H9 (cell line): Measurements from ENCODE around the gene SERPINE2. TPM values are rescaled to one million over a fixed set of nuclear protein-coding genes. Genes with fewer than 3 reads are reported as not detected.

ENCODE experiments used
- DNase-seq: peaks from one replicate; pipeline ENCODE4 v3.0.0-alpha.2; 2017
- H2AFZ ChIP-seq: one replicate; pipeline ENCODE4 v1.6.1; 2013; ENCODE audit warnings: mild to moderate bottlenecking, low read length, control low read depth, moderate library complexity
- H2AK5ac ChIP-seq: 2 replicates; pipeline ENCODE4 v1.6.1; 2013; ENCODE audit warnings: low read length, control low read depth, mixed read lengths; ENCODE audit not compliant: insufficient read length
- H2BK120ac ChIP-seq: one replicate; pipeline ENCODE4 v1.6.1; 2013; ENCODE audit warnings: low read depth, mild to moderate bottlenecking, low read length, control low read depth, inconsistent platforms; ENCODE audit not compliant: poor library complexity, severe bottlenecking
- H2BK12ac ChIP-seq: 2 replicates; pipeline ENCODE4 v1.6.1; 2013; ENCODE audit warnings: low read length, control low read depth, mixed read lengths, low read depth; ENCODE audit not compliant: insufficient read length
- H2BK15ac ChIP-seq: 2 replicates; pipeline ENCODE4 v1.6.1; 2013; ENCODE audit warnings: low read depth, low read length, control low read depth
- H2BK20ac ChIP-seq: one replicate; pipeline ENCODE4 v1.6.1; 2013; ENCODE audit warnings: low read depth, mild to moderate bottlenecking, low read length, control low read depth, inconsistent platforms; ENCODE audit not compliant: poor library complexity, severe bottlenecking
- H2BK5ac ChIP-seq: 2 replicates; pipeline ENCODE4 v1.6.1; 2013; ENCODE audit warnings: low read length, control low read depth, mixed read lengths; ENCODE audit not compliant: insufficient read length
- H3K14ac ChIP-seq: 2 replicates; pipeline ENCODE4 v1.6.1; 2013; ENCODE audit warnings: low read length, control low read depth; ENCODE audit not compliant: insufficient read depth
- H3K18ac ChIP-seq: 2 replicates; pipeline ENCODE4 v1.6.1; 2013; ENCODE audit warnings: low read depth, mild to moderate bottlenecking, mixed read lengths, low read length, control low read depth; ENCODE audit not compliant: insufficient read length
- H3K23ac ChIP-seq: 2 replicates; pipeline ENCODE4 v1.6.1; 2013; ENCODE audit warnings: low read length, control low read depth, mixed read lengths, low read depth; ENCODE audit not compliant: insufficient read length
- H3K23me2 ChIP-seq: 2 replicates; pipeline ENCODE4 v1.6.1; 2013; ENCODE audit warnings: low read depth, mild to moderate bottlenecking, mixed read lengths, low read length, control low read depth; ENCODE audit not compliant: insufficient read length, poor library complexity, severe bottlenecking
- H3K27ac ChIP-seq: 2 replicates; pipeline ENCODE4 v1.5.1; 2013; ENCODE audit warnings: low read length, control low read depth, mixed read lengths, low read depth; ENCODE audit not compliant: insufficient read length
- H3K27me3 ChIP-seq: 2 replicates; pipeline ENCODE4 v1.6.1; 2013; ENCODE audit warnings: low read length, control low read depth, inconsistent platforms; ENCODE audit not compliant: insufficient read depth
- H3K4ac ChIP-seq: 2 replicates; pipeline ENCODE4 v1.6.1; 2013; ENCODE audit warnings: low read depth, mild to moderate bottlenecking, control low read depth, inconsistent platforms, low read length, moderate library complexity
- H3K4me1 ChIP-seq: 2 replicates; pipeline ENCODE4 v1.6.1; 2013; ENCODE audit warnings: low read length, control low read depth, inconsistent platforms; ENCODE audit not compliant: insufficient read depth
- H3K4me2 ChIP-seq: 2 replicates; pipeline ENCODE4 v1.6.1; 2013; ENCODE audit warnings: low read length, control low read depth, mixed read lengths; ENCODE audit not compliant: insufficient read length, insufficient read depth
- H3K56ac ChIP-seq: 2 replicates; pipeline ENCODE4 v1.6.1; 2013; ENCODE audit warnings: low read depth, mild to moderate bottlenecking, mixed read lengths, low read length, control low read depth; ENCODE audit not compliant: insufficient read length
- H3K79me1 ChIP-seq: 2 replicates; pipeline ENCODE4 v1.6.1; 2013; ENCODE audit warnings: low read depth, mild to moderate bottlenecking, moderate library complexity, low read length, control low read depth, inconsistent platforms; ENCODE audit not compliant: insufficient read depth, poor library complexity, severe bottlenecking
- H3K79me2 ChIP-seq: 2 replicates; pipeline ENCODE4 v1.6.1; 2013; ENCODE audit warnings: low read length, control low read depth, inconsistent platforms; ENCODE audit not compliant: insufficient read depth
- H3K9ac ChIP-seq: 2 replicates; pipeline ENCODE4 v1.6.1; 2013; ENCODE audit warnings: low read length, control low read depth, mixed read lengths; ENCODE audit not compliant: insufficient read length; ENCODE audit errors: extremely low read depth
- H3K9me3 ChIP-seq: one replicate; pipeline ENCODE4 v1.6.1; 2013; ENCODE audit warnings: low read depth, low read length, inconsistent platforms; ENCODE audit not compliant: control insufficient read depth
- H3T11ph ChIP-seq: one replicate; pipeline ENCODE4 v1.6.1; 2013; ENCODE audit warnings: mild to moderate bottlenecking, low read length, control low read depth, inconsistent platforms
- H4K20me1 ChIP-seq: one replicate; pipeline ENCODE4 v1.6.1; 2013; ENCODE audit not compliant: control insufficient read depth, insufficient read length, insufficient read depth
- H4K5ac ChIP-seq: 2 replicates; pipeline ENCODE4 v1.6.1; 2013; ENCODE audit warnings: low read depth, mild to moderate bottlenecking, mixed read lengths, low read length, control low read depth; ENCODE audit not compliant: insufficient read length
- H4K8ac ChIP-seq: replicated peaks from 2 replicates; pipeline ENCODE4 v1.6.1; 2013; ENCODE audit warnings: low read length, control low read depth, mixed read lengths, low read depth; ENCODE audit not compliant: insufficient read length
- H4K91ac ChIP-seq: 2 replicates; pipeline ENCODE4 v1.6.1; 2013; ENCODE audit warnings: low read depth, mild to moderate bottlenecking, moderate library complexity, mixed read lengths, low read length, control low read depth; ENCODE audit not compliant: insufficient read length
- H3K27ac Mint-ChIP-seq, 3 experiments: 2 replicates in 2 of 3; 3 replicates in 1 of 3; pipeline ENCODE4 v1.8.0; 2020 to 2021; ENCODE audit warnings: mixed read lengths in 3 of 3, mild to moderate bottlenecking in 1 of 3, moderate library complexity in 1 of 3
- H3K27me3 Mint-ChIP-seq: 2 replicates; pipeline ENCODE4 v1.8.0; 2021; ENCODE audit warnings: low read depth, mild to moderate bottlenecking, moderate library complexity, mixed read lengths
- H3K36me3 Mint-ChIP-seq, 3 experiments: 2 replicates in 2 of 3; 3 replicates in 1 of 3; pipeline ENCODE4 v1.8.0; 2020 to 2021; ENCODE audit warnings: low read depth in 3 of 3, mixed read lengths in 3 of 3; ENCODE audit not compliant: insufficient read depth in 1 of 3
- H3K4me1 Mint-ChIP-seq, 2 experiments: 2 replicates each; pipeline ENCODE4 v1.8.0; 2020; ENCODE audit warnings: mixed read lengths in 2 of 2
- H3K4me3 Mint-ChIP-seq, 2 experiments: 2 replicates in 1 of 2; 3 replicates in 1 of 2; pipeline ENCODE4 v1.8.0; 2020 to 2021; ENCODE audit warnings: mild to moderate bottlenecking in 2 of 2, mixed read lengths in 2 of 2, moderate library complexity in 1 of 2
- H3K9me3 Mint-ChIP-seq, 2 experiments: 2 replicates in 1 of 2; 3 replicates in 1 of 2; pipeline ENCODE4 v1.8.0; 2020; ENCODE audit warnings: mild to moderate bottlenecking in 2 of 2, mixed read lengths in 2 of 2, moderate library complexity in 1 of 2
- WGBS: extraction: QIAGEN DNeasy Blood & Tissue Kit; methylation state at CpG from one replicate; pipeline ENCODE4 v1.1.7; 2013; ENCODE audit warnings: missing lambda C conversion rate, low lambda C conversion rate, mixed read lengths; ENCODE audit not compliant: insufficient read length; ENCODE audit errors: extremely low coverage; 5-methylcytosine and 5-hydroxymethylcytosine counted together
- total RNA-seq: library from RNA; stranded (reverse); gene quantifications from 2 replicates; pipeline ENCODE4 v1.2.1, GENCODE V29; 2021
- TF ChIP-seq, protein P1 (sequence below): fragments of 200-600 bp; sonication (generic); conservative IDR thresholded peaks from 3 replicates; pipeline ENCODE4 v1.8.0; 2021; ENCODE audit warnings: antibody characterized with exemption, mild to moderate bottlenecking

The SERPINE2 gene
- total RNA-seq, 1 experiment from 2014 or later = 40.0 TPM

DNA sequence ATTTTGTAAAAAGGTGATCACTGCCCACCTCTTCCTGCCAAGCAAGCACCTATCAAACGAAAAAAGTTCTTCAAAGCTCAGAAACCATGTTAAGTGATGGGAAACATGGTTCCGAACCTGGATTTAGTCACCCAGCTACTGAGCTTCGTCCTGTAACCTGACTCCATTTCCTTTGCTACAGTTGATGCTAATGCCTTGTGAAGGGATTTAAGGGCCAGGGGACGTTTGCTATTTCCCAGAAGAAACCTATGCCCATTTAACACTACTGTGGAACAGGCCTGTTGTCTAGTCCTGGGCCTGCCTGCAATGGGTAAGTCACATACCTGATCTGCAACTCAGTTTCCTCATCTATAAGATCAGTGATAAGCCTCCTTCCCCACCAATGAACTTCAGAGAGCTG is 14.8 kb downstream of the SERPINE2 start:
- H3K4ac ChIP-seq = no peak overlapping the region
- H3K27ac Mint-ChIP-seq = no peak overlapping the region; a peak in 1 of 7 replicates
- H3K9ac ChIP-seq = no peak overlapping the region
- H3K27me3 ChIP-seq = no peaks in the 10 kb centered on the region
- H3K4me1 ChIP-seq = peaks cover 28% of the 10 kb centered on the region; the same call in 1 of the 2 replicates
- H2AK5ac ChIP-seq = no peak overlapping the region
- no peak overlapping the region for H2BK120ac ChIP-seq
- H3K27ac ChIP-seq = no peak overlapping the region
- no peak overlapping the region for H2BK12ac ChIP-seq
- H3K56ac ChIP-seq = no peak overlapping the region
- no peak overlapping the region for H3K14ac ChIP-seq
- no peaks in the 10 kb centered on the region for H4K20me1 ChIP-seq
- H2BK15ac ChIP-seq = no peak overlapping the region
- no CpG with 5 or more reads among the region's 4 CpGs for WGBS
- peaks cover 56 to 58% of the 10 kb centered on the region in 2 experiments for H3K4me1 Mint-ChIP-seq
- H2BK5ac ChIP-seq = no peak overlapping the region
- no peaks in the 10 kb centered on the region for H3K23me2 ChIP-seq
- no peak overlapping the region for H4K91ac ChIP-seq
- H2BK20ac ChIP-seq = no peak overlapping the region
- peaks cover 0 to 4% (median 4%) of the 10 kb centered on the region in 3 experiments; a peak in 4 of 7 replicates for H3K36me3 Mint-ChIP-seq
- peak overlapping the region; percentile 24 for H3K4me2 ChIP-seq
- H3K4me3 Mint-ChIP-seq = no peak overlapping the region
- H4K5ac ChIP-seq = no peak overlapping the region
- no peaks in the 10 kb centered on the region; the same call in 1 of the 2 replicates for H3K79me2 ChIP-seq
- DNase-seq = peak; percentile 28
- H3K9me3 Mint-ChIP-seq = no peaks in the 10 kb centered on the region; a peak in 2 of 5 replicates
- H2AFZ ChIP-seq = no peak overlapping the region
- no peaks in the 10 kb centered on the region for H3K79me1 ChIP-seq
- H3K9me3 ChIP-seq = no peaks in the 10 kb centered on the region
- TF ChIP-seq, protein P1, sequence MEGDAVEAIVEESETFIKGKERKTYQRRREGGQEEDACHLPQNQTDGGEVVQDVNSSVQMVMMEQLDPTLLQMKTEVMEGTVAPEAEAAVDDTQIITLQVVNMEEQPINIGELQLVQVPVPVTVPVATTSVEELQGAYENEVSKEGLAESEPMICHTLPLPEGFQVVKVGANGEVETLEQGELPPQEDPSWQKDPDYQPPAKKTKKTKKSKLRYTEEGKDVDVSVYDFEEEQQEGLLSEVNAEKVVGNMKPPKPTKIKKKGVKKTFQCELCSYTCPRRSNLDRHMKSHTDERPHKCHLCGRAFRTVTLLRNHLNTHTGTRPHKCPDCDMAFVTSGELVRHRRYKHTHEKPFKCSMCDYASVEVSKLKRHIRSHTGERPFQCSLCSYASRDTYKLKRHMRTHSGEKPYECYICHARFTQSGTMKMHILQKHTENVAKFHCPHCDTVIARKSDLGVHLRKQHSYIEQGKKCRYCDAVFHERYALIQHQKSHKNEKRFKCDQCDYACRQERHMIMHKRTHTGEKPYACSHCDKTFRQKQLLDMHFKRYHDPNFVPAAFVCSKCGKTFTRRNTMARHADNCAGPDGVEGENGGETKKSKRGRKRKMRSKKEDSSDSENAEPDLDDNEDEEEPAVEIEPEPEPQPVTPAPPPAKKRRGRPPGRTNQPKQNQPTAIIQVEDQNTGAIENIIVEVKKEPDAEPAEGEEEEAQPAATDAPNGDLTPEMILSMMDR = no peak
- peaks cover 38% of the 10 kb centered on the region for H3K27me3 Mint-ChIP-seq
- no peak overlapping the region for H3K23ac ChIP-seq
- H3K18ac ChIP-seq = no peak overlapping the region
- no peak overlapping the region for H3T11ph ChIP-seq
- H4K8ac ChIP-seq = no peak overlapping the region
